HUDEP-2 (cell line): ENCODE measurements around the gene SPX.

Experiments used
- DNase-seq, 76 experiments: peaks; one replicate each; lab custom pipeline; 2025; ENCODE audit not compliant: unreplicated experiment in 76 of 76; lab: John Stamatoyannopoulos, UW

Gene SPX

GRCh38 chr12:21576431-21576830, 50.3 kb downstream of the SPX start:
- DNase-seq: no peak

DNA sequence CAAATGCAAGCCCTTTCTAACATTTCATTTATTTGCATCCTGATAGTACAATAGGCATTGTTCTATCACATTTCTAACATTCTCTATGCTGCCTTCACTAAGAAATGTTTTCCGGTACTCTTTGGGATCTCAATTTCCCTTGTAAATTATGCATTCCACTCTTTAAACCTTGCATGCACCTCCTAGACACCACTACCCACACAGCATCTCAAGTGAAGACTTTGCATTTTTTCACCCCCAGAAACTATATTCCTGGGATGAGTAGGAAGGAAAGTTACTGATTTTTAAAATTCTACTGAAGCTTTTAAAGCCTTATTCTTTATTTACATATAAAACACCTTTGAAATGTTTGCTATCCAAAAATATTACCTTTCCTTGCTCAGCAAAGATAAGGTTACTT, 51.4 kb downstream of the SPX start:
- DNase-seq: no peak

DNA sequence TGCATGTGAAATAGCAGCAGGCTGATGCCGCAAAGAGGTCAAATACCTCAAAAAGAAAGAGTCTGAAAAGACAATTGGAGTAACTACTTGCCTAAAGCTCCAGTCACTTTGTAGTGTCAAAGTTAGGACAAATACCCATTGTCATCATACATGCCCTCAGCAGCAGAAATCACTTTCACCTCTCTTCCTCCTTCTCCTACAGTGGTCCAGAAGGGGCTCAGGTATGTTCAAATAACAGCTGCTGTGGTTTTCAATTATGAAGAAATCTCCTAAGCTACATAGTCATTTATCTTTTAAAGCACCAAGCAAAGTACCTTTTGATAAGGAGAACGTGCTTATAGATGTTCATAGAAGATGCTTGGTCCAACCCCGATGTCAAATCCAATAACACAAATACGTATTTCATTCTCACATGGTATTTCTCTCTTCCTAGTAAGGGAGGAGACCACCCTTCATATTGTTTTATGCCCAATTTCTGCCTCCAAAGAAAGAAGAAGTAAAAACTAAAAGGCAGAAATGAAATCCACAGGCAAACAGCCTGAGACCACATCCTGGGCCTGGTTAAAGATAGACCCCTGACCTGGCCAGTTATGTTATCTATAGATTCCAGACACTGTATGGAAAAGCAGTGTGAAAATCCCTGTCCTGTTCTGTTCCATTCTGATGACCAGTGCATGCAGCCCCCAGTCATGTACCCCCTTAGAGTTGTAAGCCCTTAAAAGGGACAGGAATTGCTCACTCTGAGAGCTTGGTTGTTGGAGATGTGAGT, 54.8 kb downstream of the SPX start:
- DNase-seq: no peak
